DND-41 (cell line): ENCODE measurements around the gene OGFRL1.
"Not testable (repeated sequence)": the region's sequence is repeated elsewhere in the genome, so short reads cannot be mapped to it uniquely, and the experiment has no call there.

ENCODE experiments used
- CTCF ChIP-seq: IDR thresholded peaks from 2 replicates; pipeline ENCODE4 v1.5.1; 2012; ENCODE audit warnings: borderline replicate concordance, low read length, moderate library complexity, mild to moderate bottlenecking; ENCODE audit not compliant: poor library complexity, severe bottlenecking; ENCODE audit errors: extremely low read depth
- EZH2 ChIP-seq: IDR thresholded peaks from 3 replicates; pipeline ENCODE4 v1.6.1; 2012; ENCODE audit warnings: borderline replicate concordance, low read depth, mild to moderate bottlenecking, moderate library complexity, low read length, inconsistent platforms; ENCODE audit not compliant: severe bottlenecking

DNA sequence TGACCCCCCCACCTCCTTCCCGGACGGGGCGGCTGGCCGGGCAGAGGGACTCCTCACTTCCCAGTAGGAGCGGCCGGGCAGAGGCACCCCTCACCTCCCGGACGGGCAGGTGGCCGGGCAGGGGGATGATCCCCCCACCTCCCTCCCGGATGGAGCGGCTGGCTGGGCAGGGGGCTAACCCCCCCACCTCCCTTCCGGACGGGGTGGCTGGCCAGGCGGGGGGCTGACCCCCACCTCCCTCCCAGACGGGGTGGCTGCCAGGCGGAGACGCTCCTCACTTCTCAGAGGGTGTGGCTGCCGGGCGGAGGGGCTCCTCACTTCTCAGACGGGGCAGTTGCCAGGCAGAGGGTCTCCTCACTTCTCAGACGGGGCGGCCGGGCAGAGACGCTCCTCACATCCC is 22.2 kb upstream of the OGFRL1 start:
- TF ChIP-seq CTCF, EZH2: not testable (repeated sequence)
